H1 (cell line): ENCODE measurements around the gene FGF18. TPM values are rescaled to one million over a fixed set of nuclear protein-coding genes. Genes with fewer than 3 reads are reported as not detected.

ENCODE experiments used
- CTCF ChIA-PET: fragments of 300-600 bp; sonication (Branson Sonifier 250); formaldehyde crosslinking; loops from one replicate; lab custom pipeline; 2021; ENCODE audit not compliant: partially characterized antibody; lab: Charles Lee
- POLR2A ChIA-PET: fragments of 300-600 bp; sonication (Branson Sonifier 250); formaldehyde crosslinking; loops from one replicate; lab custom pipeline; 2021; ENCODE audit warnings: inconsistent platforms; ENCODE audit not compliant: partially characterized antibody; lab: Charles Lee
- DNase-seq, 2 experiments: peaks; one replicate each; pipeline versions ENCODE4 v3.0.0 to v3.0.0-alpha.2; 2010 to 2022; ENCODE audit warnings: low spot score in 2 of 2, low read depth in 1 of 2, mixed read lengths in 1 of 2
- FAIRE-seq: peaks from 2 replicates; lab custom pipeline; 2011; peaks lifted over from hg19 to GRCh38; lab: Jason Lieb, UNC
- H2AFZ ChIP-seq: 2 replicates; pipeline ENCODE4 v1.8.1; 2012; ENCODE audit warnings: low read length, inconsistent platforms
- H2AK5ac ChIP-seq: 2 replicates; pipeline ENCODE4 v1.6.1; 2013; ENCODE audit warnings: low read depth, low read length
- H2BK120ac ChIP-seq: replicated peaks from 2 replicates; pipeline ENCODE3; 2013; ENCODE audit warnings: low read depth, low read length, inconsistent platforms
- H2BK12ac ChIP-seq: 2 replicates; pipeline ENCODE4 v1.6.1; 2013; ENCODE audit warnings: low read depth, low read length
- H2BK15ac ChIP-seq: 2 replicates; pipeline ENCODE4 v1.6.1; 2013; ENCODE audit warnings: low read length
- H2BK20ac ChIP-seq: 2 replicates; pipeline ENCODE4 v1.6.1; 2013; ENCODE audit warnings: low read length
- H2BK5ac ChIP-seq: 2 replicates; pipeline ENCODE4 v1.6.1; 2013; ENCODE audit warnings: low read depth, low read length
- H3K14ac ChIP-seq: 2 replicates; pipeline ENCODE4 v1.6.1; 2013; ENCODE audit warnings: inconsistent platforms; ENCODE audit not compliant: insufficient read length
- H3K18ac ChIP-seq: 2 replicates; pipeline ENCODE4 v1.6.1; 2013; ENCODE audit warnings: low read length; ENCODE audit errors: extremely low read depth
- H3K23ac ChIP-seq: 2 replicates; pipeline ENCODE4 v1.6.1; 2013; ENCODE audit warnings: inconsistent platforms; ENCODE audit not compliant: insufficient read length
- H3K23me2 ChIP-seq: 2 replicates; pipeline ENCODE4 v1.6.1; 2013; ENCODE audit warnings: low read depth, low read length
- H3K27ac ChIP-seq: 2 replicates; pipeline ENCODE4 v1.6.1; 2011; ENCODE audit warnings: low read depth, low read length, inconsistent platforms
- H3K27me3 ChIP-seq, 4 experiments: replicated peaks in 1 of 4; 1 replicate in 1 of 4; 2 replicates in 3 of 4; pipeline versions ENCODE4 v1.6.1 to v1.8.1; 2011 to 2013; ENCODE audit warnings: low read length in 3 of 4, mild to moderate bottlenecking in 3 of 4, inconsistent platforms in 2 of 4, mixed read lengths in 2 of 4, moderate library complexity in 1 of 4; ENCODE audit not compliant: control insufficient read depth in 3 of 4, insufficient read depth in 3 of 4; ENCODE audit errors: extremely low read depth in 1 of 4
- H3K36me3 ChIP-seq, 4 experiments: 2 replicates each; pipeline versions ENCODE4 v1.6.1 to v1.8.1; 2011 to 2013; ENCODE audit warnings: mild to moderate bottlenecking in 4 of 4, low read length in 3 of 4, moderate library complexity in 2 of 4, control low read depth in 1 of 4, inconsistent platforms in 1 of 4; ENCODE audit not compliant: insufficient read depth in 4 of 4, control insufficient read depth in 2 of 4
- H3K4ac ChIP-seq: replicated peaks from 2 replicates; pipeline ENCODE3; 2013; ENCODE audit warnings: low read length, low read depth, mixed read lengths, inconsistent platforms; ENCODE audit not compliant: insufficient read length
- H3K4me1 ChIP-seq, 4 experiments: replicated peaks in 1 of 4; 1 replicate in 1 of 4; 2 replicates in 3 of 4; pipeline versions ENCODE4 v1.6.1 to v1.8.1; 2011 to 2013; ENCODE audit warnings: low read length in 3 of 4, inconsistent platforms in 2 of 4, mixed read lengths in 1 of 4; ENCODE audit not compliant: insufficient read depth in 4 of 4, control insufficient read depth in 3 of 4
- H3K4me2 ChIP-seq, 2 experiments: 2 replicates each; pipeline versions ENCODE4 v1.6.1 to v1.8.1; 2011 to 2013; ENCODE audit warnings: low read depth in 2 of 2, low read length in 2 of 2, control low read depth in 1 of 2, inconsistent platforms in 1 of 2, mild to moderate bottlenecking in 1 of 2; ENCODE audit not compliant: insufficient read depth in 1 of 2
- H3K4me3 ChIP-seq, 4 experiments: fragments of 200-600, 300-600 bp in 1 of 4; sonication (generic), shearing (Covaris generic), sonication (Bioruptor Twin) in 1 of 4; 2 replicates each; pipeline versions ENCODE4 v1.5.1 to v1.8.1; 2011 to 2016; ENCODE audit warnings: low read length in 4 of 4, low read depth in 3 of 4, control low read depth in 2 of 4, inconsistent platforms in 2 of 4, mild to moderate bottlenecking in 2 of 4, mixed read lengths in 1 of 4, moderate library complexity in 1 of 4; ENCODE audit not compliant: insufficient read depth in 2 of 4; ENCODE audit errors: extremely low read depth in 1 of 4
- H3K56ac ChIP-seq: replicated peaks from 2 replicates; pipeline ENCODE3; 2013; ENCODE audit warnings: low read depth, mild to moderate bottlenecking, mixed read lengths, low read length, inconsistent platforms; ENCODE audit not compliant: insufficient read length
- H3K79me1 ChIP-seq: 2 replicates; pipeline ENCODE4 v1.6.1; 2013; ENCODE audit warnings: low read depth, low read length, control low read depth
- H3K79me2 ChIP-seq, 2 experiments: 2 replicates each; pipeline versions ENCODE4 v1.6.1 to v1.8.1; 2012 to 2013; ENCODE audit warnings: low read length in 2 of 2, mild to moderate bottlenecking in 2 of 2, inconsistent platforms in 1 of 2; ENCODE audit not compliant: insufficient read depth in 2 of 2, control insufficient read depth in 1 of 2
- H3K9ac ChIP-seq, 4 experiments: replicated peaks in 1 of 4; 1 replicate in 1 of 4; 2 replicates in 3 of 4; pipeline versions ENCODE4 v1.6.1 to v1.8.1; 2011 to 2013; ENCODE audit warnings: low read depth in 3 of 4, low read length in 3 of 4, control low read depth in 2 of 4, mild to moderate bottlenecking in 2 of 4, moderate library complexity in 2 of 4, inconsistent platforms in 1 of 4; ENCODE audit errors: extremely low read depth in 1 of 4
- H3K9me3 ChIP-seq, 2 experiments: 2 replicates each; pipeline versions ENCODE4 v1.6.1 to v1.8.1; 2012 to 2013; ENCODE audit warnings: mild to moderate bottlenecking in 2 of 2, moderate library complexity in 2 of 2, control low read depth in 1 of 2, inconsistent platforms in 1 of 2, low read depth in 1 of 2, low read length in 1 of 2, mixed read lengths in 1 of 2; ENCODE audit not compliant: insufficient read depth in 2 of 2
- H4K20me1 ChIP-seq, 2 experiments: replicated peaks in 1 of 2; 2 replicates each; pipeline versions ENCODE3 to v1.8.1; 2011 to 2013; ENCODE audit warnings: inconsistent platforms in 2 of 2, low read length in 2 of 2, mild to moderate bottlenecking in 1 of 2; ENCODE audit not compliant: insufficient read depth in 2 of 2, control insufficient read depth in 1 of 2
- H4K5ac ChIP-seq: 2 replicates; pipeline ENCODE4 v1.6.1; 2013; ENCODE audit warnings: low read length, low read depth, mixed read lengths, inconsistent platforms; ENCODE audit not compliant: insufficient read length
- H4K8ac ChIP-seq: 2 replicates; pipeline ENCODE4 v1.8.0; 2013; ENCODE audit warnings: mild to moderate bottlenecking, moderate library complexity, low read length, inconsistent platforms; ENCODE audit not compliant: insufficient read depth; ENCODE audit errors: extremely low read depth
- H4K91ac ChIP-seq: replicated peaks from 2 replicates; pipeline ENCODE3; 2013; ENCODE audit warnings: low read length, mixed read lengths, inconsistent platforms; ENCODE audit not compliant: insufficient read length
- RAD21 ChIP-seq, 2 experiments: IDR thresholded peaks in 1 of 2; conservative IDR thresholded peaks in 1 of 2; 2 replicates each; pipeline ENCODE4 v1.6.1; 2011; ENCODE audit warnings: low read depth in 2 of 2, low read length in 2 of 2, improper control_type of control experiment in 1 of 2, inconsistent platforms in 1 of 2, mild to moderate bottlenecking in 1 of 2, moderate library complexity in 1 of 2
- RXRA ChIP-seq: IDR thresholded peaks from 2 replicates; pipeline ENCODE4 v1.6.1; 2011; ENCODE audit warnings: low read depth, mild to moderate bottlenecking, low read length, moderate library complexity; ENCODE audit not compliant: insufficient read depth
- WGBS, 2 experiments: shearing (Covaris generic) in 1 of 2; methylation state at CpG; one replicate each; pipeline versions ENCODE4 v1.1.6 to v1.1.7; 2013 to 2015; ENCODE audit warnings: low lambda C conversion rate in 2 of 2, mixed read lengths in 2 of 2, inconsistent platforms in 1 of 2, low coverage in 1 of 2, missing lambda C conversion rate in 1 of 2; ENCODE audit not compliant: insufficient replicate concordance in 2 of 2, insufficient coverage in 1 of 2, insufficient read length in 1 of 2; ENCODE audit errors: extremely low coverage in 1 of 2, missing lambda C conversion rate in 1 of 2; 5-methylcytosine and 5-hydroxymethylcytosine counted together
- polyA plus RNA-seq, 7 experiments: library from polyadenylated mRNA; depleted of rRNA in 3 of 7; stranded (reverse) in 5 of 7; unstranded in 2 of 7; fragments of >200 nt in 5 of 7; fragments of 200-250 nt in 2 of 7; gene quantifications; 1 replicate in 5 of 7; 2 replicates in 1 of 7; 4 replicates in 1 of 7; pipeline versions ENCODE4 v1.2.1 to v1.2.3, GENCODE V29; 2011 to 2013; ENCODE audit warnings: missing spikeins in 2 of 7, mixed read lengths in 2 of 7
- total RNA-seq: library from RNA; stranded (reverse); fragmentation: NEBNext Ultra II Directional; extraction: Animal tissue kit (Norgen Biotek cat#: 25700); gene quantifications from 2 replicates; pipeline ENCODE4 v1.2.1, GENCODE V29; 2021
- TF ChIP-seq, protein P1 (sequence below), 3 experiments: IDR thresholded peaks; 1 replicate in 2 of 3; 2 replicates in 1 of 3; pipeline versions ENCODE4 v1.5.1 to v1.6.1; 2011; ENCODE audit warnings: low read length in 3 of 3, mild to moderate bottlenecking in 3 of 3, inconsistent platforms in 2 of 3, low read depth in 1 of 3, moderate library complexity in 1 of 3; ENCODE audit not compliant: insufficient read depth in 1 of 3; ENCODE audit errors: control extremely low read depth in 1 of 3

FGF18 gene
- total and polyA plus RNA-seq, 2 of the 8 experiments (the other 6 are each of a cell fraction or from before 2014, with no cell fraction given) = 0.54 to 1.3 TPM

GRCh38 chr5:171453056-171453725, 33.7 kb downstream of the FGF18 start:
- Histone ChIP-seq H3K56ac (no peak overlapping the region), H3K27me3 (peaks cover 0 to 8% (median 6%) of the 10 kb centered on the region in 4 experiments; a peak in 4 of 7 replicates)
- DNase-seq = no peak

More at GRCh38 chr5:171453056-171453725, 33.7 kb downstream of the FGF18 start:
- Histone ChIP-seq H3K79me2 (no peaks in the 10 kb centered on the region), H2BK120ac (no peak overlapping the region), H3K4me2 (no peak overlapping the region), H3K4me3 (no peak overlapping the region), H3K9me3 (no peaks in the 10 kb centered on the region; a peak in 1 of 4 replicates), H2BK12ac (0 out of 2 replicates have a peak overlapping the region, but pooled peaks have one; percentile 9), H3K4ac (no peak overlapping the region), H3K4me1 (peaks cover 11 to 22% (median 18%) of the 10 kb centered on the region in 4 experiments), H3K23me2 (peaks cover 2% of the 10 kb centered on the region; the same call in 1 of the 2 replicates), H4K20me1 (no peaks in the 10 kb centered on the region), H2AK5ac (no peak overlapping the region; the same call in 1 of the 2 replicates), H3K9ac (no peak overlapping the region), H4K91ac (no peak overlapping the region), H3K14ac (no peak overlapping the region), H2BK15ac (0 out of 2 replicates have a peak overlapping the region, but pooled peaks have one; percentile 88), H4K5ac (no peak overlapping the region), H3K18ac (no peak overlapping the region), H2AFZ (no peak overlapping the region), H3K36me3 (no peaks in the 10 kb centered on the region), H4K8ac (no peak overlapping the region), H2BK5ac (no peak overlapping the region), H3K27ac (no peak overlapping the region)
- WGBS, 2 experiments = 87% methylated on average over 11 of the region's 11 CpGs; no CpG with 5 or more reads in 1 of the 2 experiments
- POLR2A ChIA-PET = interaction anchor here (1.1 kb wide), 1 partner anchor 9 kb away, joined by 4 read pairs; no protein-coding TSS in a partner anchor
- CTCF ChIA-PET = interaction anchor here (0.6 to 2.9 kb wide), 21 partner anchors 9 to 589 kb away, joined by 3 to 17 read pairs (median 4); partner anchors contain the start of gene FGF18
- FAIRE-seq = peak; percentile 73
- TF ChIP-seq RAD21 (IDR thresholded peaks at IDR 0.05 in 1 of 2, conservative IDR thresholded peaks at IDR 0.05 in 1 of 2; ENCODE audit: low read depth in 2 of 2, low read length in 2 of 2) = peak in 1 of 2 experiments; percentile 28; a peak in 1 of 4 replicates
- TF ChIP-seq, protein P1, sequence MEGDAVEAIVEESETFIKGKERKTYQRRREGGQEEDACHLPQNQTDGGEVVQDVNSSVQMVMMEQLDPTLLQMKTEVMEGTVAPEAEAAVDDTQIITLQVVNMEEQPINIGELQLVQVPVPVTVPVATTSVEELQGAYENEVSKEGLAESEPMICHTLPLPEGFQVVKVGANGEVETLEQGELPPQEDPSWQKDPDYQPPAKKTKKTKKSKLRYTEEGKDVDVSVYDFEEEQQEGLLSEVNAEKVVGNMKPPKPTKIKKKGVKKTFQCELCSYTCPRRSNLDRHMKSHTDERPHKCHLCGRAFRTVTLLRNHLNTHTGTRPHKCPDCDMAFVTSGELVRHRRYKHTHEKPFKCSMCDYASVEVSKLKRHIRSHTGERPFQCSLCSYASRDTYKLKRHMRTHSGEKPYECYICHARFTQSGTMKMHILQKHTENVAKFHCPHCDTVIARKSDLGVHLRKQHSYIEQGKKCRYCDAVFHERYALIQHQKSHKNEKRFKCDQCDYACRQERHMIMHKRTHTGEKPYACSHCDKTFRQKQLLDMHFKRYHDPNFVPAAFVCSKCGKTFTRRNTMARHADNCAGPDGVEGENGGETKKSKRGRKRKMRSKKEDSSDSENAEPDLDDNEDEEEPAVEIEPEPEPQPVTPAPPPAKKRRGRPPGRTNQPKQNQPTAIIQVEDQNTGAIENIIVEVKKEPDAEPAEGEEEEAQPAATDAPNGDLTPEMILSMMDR (IDR thresholded peaks at IDR 0.05; ENCODE audit: control extremely low read depth in 1 of 3, insufficient read depth in 1 of 3, low read depth in 1 of 3, low read length in 3 of 3) = peak in 1 of 3 experiments; percentile 54; a peak in 1 of 4 replicates
- no peak for TF ChIP-seq RXRA
- TF ChIP-seq, all 59 proteins: peak for 2
- Histone ChIP-seq H3K23ac (no peak overlapping the region), H2BK20ac (no peak overlapping the region), H3K79me1 (no peaks in the 10 kb centered on the region)
